Stomach (tissue), 4 donors: ENCODE data around the gene TBX3.

ENCODE experiments used
- CTCF ChIP-seq, 7 experiments: fragments of 450-650 bp in 4 of 7; fragments of 200-600 bp in 3 of 7; sonication (generic) in 3 of 7; IDR thresholded peaks; one replicate each; pipeline ENCODE4 v1.5.1; 2016 to 2019; ENCODE audit warnings: antibody characterized with exemption in 7 of 7, control low read depth in 2 of 7, mild to moderate bottlenecking in 1 of 7
- POLR2A ChIP-seq, 4 donors: fragments of 450-650 bp; IDR thresholded peaks; one replicate each; pipeline ENCODE4 v1.6.1; 2016; ENCODE audit warnings: antibody characterized with exemption in 4 of 4, control low read depth in 2 of 4, mild to moderate bottlenecking in 1 of 4, moderate library complexity in 1 of 4

GRCh38 chr12:114704096-114704495 lies 20.1 kb upstream of the TBX3 start:
- no peak for TF ChIP-seq CTCF (IDR thresholded peaks at IDR 0.05)
- no peak for TF ChIP-seq POLR2A (IDR thresholded peaks at IDR 0.05)
